ENCODE data around the gene DYNLT2. TPM values are rescaled to one million over a fixed set of nuclear protein-coding genes. Genes with fewer than 3 reads are reported as not detected.
"Not testable (repeated sequence)": the region's sequence is repeated elsewhere in the genome, so short reads cannot be mapped to it uniquely, and the experiment has no call there.

Gene DYNLT2
- total RNA-seq, 1 donor from 2014 or later, result 1.1 TPM

DNA sequence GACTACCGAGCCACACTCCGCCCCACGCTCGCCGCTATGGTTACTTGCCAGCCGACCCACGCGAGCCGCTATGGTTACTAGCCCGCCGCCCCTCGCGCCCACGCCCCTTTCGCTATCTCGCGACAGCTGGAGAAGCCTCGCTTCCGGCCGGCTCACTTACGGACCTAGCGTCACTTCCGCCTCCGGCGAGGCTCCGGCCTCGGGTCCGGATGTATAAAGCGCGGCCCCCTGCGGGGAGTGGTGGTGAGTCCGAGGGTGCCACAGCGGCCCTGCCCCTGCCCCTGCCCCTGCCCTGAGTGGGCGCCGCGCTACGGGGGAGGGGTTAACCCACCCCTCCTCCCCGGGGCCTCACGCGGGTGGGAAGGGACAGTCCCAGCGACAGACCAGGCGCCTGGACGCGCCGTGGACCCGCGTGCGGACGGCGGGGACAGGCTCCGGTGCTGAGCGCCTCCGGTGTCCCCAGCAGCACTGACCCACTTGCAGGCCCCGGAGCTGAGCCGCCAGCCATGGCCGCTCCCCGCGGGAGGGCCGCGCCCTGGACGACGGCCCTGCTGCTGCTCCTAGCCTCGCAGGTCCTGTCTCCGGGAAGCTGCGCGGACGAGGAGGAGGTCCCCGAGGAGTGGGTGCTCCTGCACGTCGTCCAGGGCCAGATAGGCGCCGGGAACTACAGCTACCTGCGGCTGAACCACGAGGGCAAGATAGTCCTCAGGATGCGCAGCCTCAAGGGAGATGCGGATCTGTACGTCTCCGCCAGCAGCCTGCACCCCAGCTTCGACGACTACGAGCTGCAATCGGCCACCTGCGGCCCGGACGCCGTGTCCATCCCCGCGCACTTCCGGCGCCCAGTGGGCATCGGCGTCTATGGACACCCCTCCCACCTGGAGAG lies 49.2 kb downstream of the DYNLT2 start, which contains the start of the genes C6orf120 and WDR27:
Gene C6orf120 (plus strand): TSS at position 173 of the 886 bp plus-strand sequence. CDS start 334 bp downstream, at position 507.
Gene WDR27 (minus strand): TSS at position 76 of the 886 bp plus-strand sequence. CDS start 13,024 bp downstream, outside the sequence.
- DNase-seq (ENCODE audit: extremely low read depth, low read depth, low spot score), result peak; percentile 73

GRCh38 chr6:169701311-169701953 lies 49.9 kb downstream of the DYNLT2 start:
- DNase-seq (ENCODE audit: extremely low read depth, low read depth, low spot score), result no peak

DNA sequence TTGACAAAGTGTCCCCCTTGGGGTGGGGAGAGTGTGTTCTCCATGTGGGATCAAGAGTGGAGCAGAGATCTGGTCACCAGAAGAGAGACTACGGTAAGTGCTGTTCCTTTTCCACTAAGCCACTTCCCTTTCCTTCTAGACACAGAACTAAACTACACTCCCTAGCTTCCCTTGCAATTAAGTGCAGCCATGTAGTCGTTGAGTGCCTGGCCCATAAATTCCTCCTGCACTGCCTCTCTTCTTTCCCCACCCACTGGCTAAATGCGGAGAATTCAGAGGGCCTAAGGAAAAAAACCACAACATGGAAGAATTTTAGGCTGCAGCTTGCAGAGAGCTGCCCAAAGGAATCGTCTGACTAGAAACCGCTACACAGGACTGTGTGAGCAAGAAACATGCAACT lies 51.1 kb downstream of the DYNLT2 start:
- no peak for DNase-seq (ENCODE audit: extremely low read depth, low read depth, low spot score)

GRCh38 chr6:169697115-169697514 lies 54.3 kb downstream of the DYNLT2 start:
- not testable (repeated sequence) for DNase-seq (ENCODE audit: extremely low read depth, low read depth, low spot score)

GRCh38 chr6:169695131-169695530 lies 56.2 kb downstream of the DYNLT2 start:
- no peak for DNase-seq (ENCODE audit: extremely low read depth, low read depth, low spot score)

- DNase-seq (ENCODE audit: extremely low read depth, low read depth, low spot score), result no peak
Observed at GRCh38 chr6:169692516-169692915, 58.9 kb downstream of the DYNLT2 start.

GRCh38 chr6:169691260-169691659 lies 60.1 kb downstream of the DYNLT2 start:
- no peak for DNase-seq (ENCODE audit: extremely low read depth, low read depth, low spot score)

Other genes starting within 250 kb of the DYNLT2 start
- 24.0 and 70.6 TPM in 2 replicates for gene WDR27, start 49.5 kb downstream of the DYNLT2 start, total RNA-seq
- 33.2 and 41.0 TPM in 2 replicates for gene C6orf120, start 49.4 kb downstream of the DYNLT2 start, total RNA-seq
- 39.5 and 70.3 TPM in 2 replicates for gene PHF10, start 27.1 kb downstream of the DYNLT2 start, total RNA-seq
- 9.5 and 14.1 TPM in 2 replicates for gene ERMARD, start 50 bp upstream of the DYNLT2 start, total RNA-seq